Suprapubic skin (tissue), 4 donors: Measurements from ENCODE around the gene C3orf22. TPM values are rescaled to one million over a fixed set of nuclear protein-coding genes. Genes with fewer than 3 reads are reported as not detected.

Experiments
- DNase-seq, 2 donors: peaks; one replicate each; pipeline ENCODE4 v3.0.0-alpha.2; 2019; ENCODE audit warnings: low spot score in 2 of 2
- H3K27ac ChIP-seq: fragments of 200-600 bp; sonication (generic); one replicate; pipeline ENCODE4 v1.5.1; 2019
- H3K27me3 ChIP-seq: fragments of 200-600 bp; sonication (generic); one replicate; pipeline ENCODE4 v1.5.1; 2019
- H3K36me3 ChIP-seq: fragments of 200-600 bp; sonication (generic); one replicate; pipeline ENCODE4 v1.5.1; 2019
- H3K4me1 ChIP-seq: fragments of 200-600 bp; sonication (generic); one replicate; pipeline ENCODE4 v1.5.1; 2019
- H3K4me3 ChIP-seq: fragments of 200-600 bp; sonication (generic); one replicate; pipeline ENCODE4 v1.5.1; 2019; ENCODE audit warnings: mild to moderate bottlenecking
- H3K9me3 ChIP-seq: fragments of 200-600 bp; sonication (generic); one replicate; pipeline ENCODE4 v1.5.1; 2019
- EP300 ChIP-seq: sonication (generic); formaldehyde crosslinking; IDR thresholded peaks from one replicate; pipeline ENCODE4 v1.6.1; 2017; ENCODE audit warnings: antibody characterized with exemption
- POLR2A ChIP-seq, 2 donors: fragments of 450-650 bp; IDR thresholded peaks; one replicate each; pipeline ENCODE4 v1.6.1; 2017; ENCODE audit warnings: antibody characterized with exemption in 2 of 2, mild to moderate bottlenecking in 2 of 2, moderate library complexity in 2 of 2
- POLR2AphosphoS5 ChIP-seq, 3 donors: sonication (generic); formaldehyde crosslinking; IDR thresholded peaks; one replicate each; pipeline ENCODE4 v1.6.1; 2017; ENCODE audit warnings: antibody characterized with exemption in 3 of 3
- WGBS: methylation state at CpG from one replicate; pipeline ENCODE4 v1.1.5; 2018; 5-methylcytosine and 5-hydroxymethylcytosine counted together
- total RNA-seq, 4 donors: library from RNA; depleted of rRNA; stranded (reverse); fragments of >200 nt; gene quantifications; one replicate each; pipeline ENCODE4 v1.1.0, GENCODE V29; 2016
- TF ChIP-seq, protein P1 (sequence below), 2 donors: fragments of 200-600 bp in 1 of 2; fragments of 450-650 bp in 1 of 2; sonication (generic) in 1 of 2; IDR thresholded peaks; one replicate each; pipeline ENCODE4 v1.5.1; 2016 to 2019; ENCODE audit warnings: antibody characterized with exemption in 2 of 2, mild to moderate bottlenecking in 1 of 2, moderate library complexity in 1 of 2

The C3orf22 gene
- total RNA-seq, 4 donors from 2014 or later, result not detected

DNA sequence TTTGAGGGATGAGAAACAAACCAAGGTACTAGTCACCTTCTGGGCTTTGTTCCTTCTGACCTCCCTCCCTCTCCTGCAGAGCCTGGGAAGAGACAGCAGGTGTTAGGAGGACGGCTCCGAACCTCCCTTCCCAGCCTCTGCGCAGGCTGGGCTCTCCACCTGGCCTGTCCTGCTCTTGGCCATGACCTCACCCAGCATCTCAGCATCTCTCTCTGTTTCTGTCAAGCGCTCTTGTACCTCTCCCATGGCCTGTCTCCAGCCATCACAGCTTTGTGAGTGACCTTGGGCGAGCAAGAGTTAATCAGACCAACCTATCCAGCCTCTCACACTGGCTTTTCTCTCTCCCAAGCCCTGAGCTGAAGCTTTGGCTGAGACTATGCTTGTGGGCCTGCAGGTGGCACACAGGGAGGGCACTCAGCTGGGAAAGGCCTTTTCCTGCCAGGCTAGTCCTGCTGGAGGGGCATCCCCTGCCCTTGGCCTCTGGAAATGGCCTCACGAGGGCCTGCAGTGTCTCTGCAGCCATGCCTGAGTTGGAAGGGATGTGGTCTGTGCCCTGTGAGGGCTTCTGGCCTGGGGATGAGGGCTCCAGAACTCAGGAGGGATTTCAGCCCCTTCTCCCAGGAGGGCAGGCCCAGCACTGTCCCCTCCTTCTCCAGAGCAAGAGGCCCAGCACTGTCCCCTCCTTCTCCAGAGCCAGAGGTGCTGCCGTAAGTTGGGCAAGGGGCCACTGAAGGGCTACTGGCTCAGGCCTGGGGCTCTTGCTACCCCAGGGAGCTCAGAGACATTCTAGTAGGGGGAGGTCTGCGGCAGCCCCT is 32.7 kb downstream of the C3orf22 start:
- peaks cover 14% of the 10 kb centered on the region for H3K4me1 ChIP-seq
- H3K9me3 ChIP-seq, result no peaks in the 10 kb centered on the region
- no peak overlapping the region for H3K4me3 ChIP-seq
- no peak overlapping the region for H3K27ac ChIP-seq
- DNase-seq, result no peak
- TF ChIP-seq, protein P1, sequence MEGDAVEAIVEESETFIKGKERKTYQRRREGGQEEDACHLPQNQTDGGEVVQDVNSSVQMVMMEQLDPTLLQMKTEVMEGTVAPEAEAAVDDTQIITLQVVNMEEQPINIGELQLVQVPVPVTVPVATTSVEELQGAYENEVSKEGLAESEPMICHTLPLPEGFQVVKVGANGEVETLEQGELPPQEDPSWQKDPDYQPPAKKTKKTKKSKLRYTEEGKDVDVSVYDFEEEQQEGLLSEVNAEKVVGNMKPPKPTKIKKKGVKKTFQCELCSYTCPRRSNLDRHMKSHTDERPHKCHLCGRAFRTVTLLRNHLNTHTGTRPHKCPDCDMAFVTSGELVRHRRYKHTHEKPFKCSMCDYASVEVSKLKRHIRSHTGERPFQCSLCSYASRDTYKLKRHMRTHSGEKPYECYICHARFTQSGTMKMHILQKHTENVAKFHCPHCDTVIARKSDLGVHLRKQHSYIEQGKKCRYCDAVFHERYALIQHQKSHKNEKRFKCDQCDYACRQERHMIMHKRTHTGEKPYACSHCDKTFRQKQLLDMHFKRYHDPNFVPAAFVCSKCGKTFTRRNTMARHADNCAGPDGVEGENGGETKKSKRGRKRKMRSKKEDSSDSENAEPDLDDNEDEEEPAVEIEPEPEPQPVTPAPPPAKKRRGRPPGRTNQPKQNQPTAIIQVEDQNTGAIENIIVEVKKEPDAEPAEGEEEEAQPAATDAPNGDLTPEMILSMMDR (IDR thresholded peaks at IDR 0.05), result no peak
- TF ChIP-seq EP300 (no peak), POLR2A (IDR thresholded peaks at IDR 0.05) (no peak), POLR2AphosphoS5 (IDR thresholded peaks at IDR 0.05) (no peak)
- WGBS, result 96% methylated on average over 3 of the region's 8 CpGs
- no peaks in the 10 kb centered on the region for H3K36me3 ChIP-seq
- peaks cover 32% of the 10 kb centered on the region for H3K27me3 ChIP-seq

DNA sequence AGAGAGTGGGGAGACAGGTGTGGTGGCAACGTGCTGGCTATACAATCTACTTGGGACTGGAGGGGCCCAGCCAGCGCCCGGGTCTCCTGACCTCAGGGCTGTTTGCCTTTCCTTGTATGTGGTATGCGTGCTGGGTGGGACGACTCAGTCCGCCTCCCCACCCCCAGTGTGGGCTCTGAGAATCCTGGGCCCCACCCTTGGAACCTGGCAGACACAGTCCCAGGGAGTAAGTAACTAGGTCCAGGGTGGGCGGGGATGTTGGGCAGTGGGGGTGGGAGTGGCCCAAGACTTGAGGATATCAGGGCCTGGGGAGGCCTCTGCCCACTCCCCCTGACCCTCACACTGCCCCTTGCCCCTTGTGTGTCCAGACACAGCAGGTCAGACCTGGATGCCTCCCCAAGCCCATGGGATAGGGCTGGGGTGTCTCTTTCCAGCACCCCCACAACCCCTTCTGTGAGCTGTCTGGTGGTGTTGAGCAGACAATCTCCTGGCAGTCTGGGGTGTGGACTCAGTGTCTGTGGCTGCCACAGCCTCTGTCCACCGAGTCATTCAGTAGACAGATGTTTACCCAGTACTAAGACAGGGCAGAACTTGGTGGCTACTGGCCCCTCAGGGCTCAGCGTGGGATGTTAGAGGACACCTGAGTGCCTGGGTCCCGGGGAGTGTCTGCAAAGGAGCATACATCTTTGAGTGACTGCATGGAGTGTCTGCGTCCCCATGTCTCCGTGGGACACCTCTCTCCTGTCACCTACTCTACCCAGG is 33.5 kb downstream of the C3orf22 start:
- no peak for TF ChIP-seq POLR2AphosphoS5 (IDR thresholded peaks at IDR 0.05)
- TF ChIP-seq POLR2A (IDR thresholded peaks at IDR 0.05), result no peak
- TF ChIP-seq, protein P1 (IDR thresholded peaks at IDR 0.05), result no peak
- no peak for TF ChIP-seq EP300
- H3K4me1 ChIP-seq, result peaks cover 14% of the 10 kb centered on the region
- no peaks in the 10 kb centered on the region for H3K9me3 ChIP-seq
- peaks cover 33% of the 10 kb centered on the region for H3K27me3 ChIP-seq
- no peak for DNase-seq
- WGBS, result 78% methylated on average over 4 of the region's 12 CpGs
- H3K4me3 ChIP-seq, result no peak overlapping the region
- no peaks in the 10 kb centered on the region for H3K36me3 ChIP-seq
- no peak overlapping the region for H3K27ac ChIP-seq

DNA sequence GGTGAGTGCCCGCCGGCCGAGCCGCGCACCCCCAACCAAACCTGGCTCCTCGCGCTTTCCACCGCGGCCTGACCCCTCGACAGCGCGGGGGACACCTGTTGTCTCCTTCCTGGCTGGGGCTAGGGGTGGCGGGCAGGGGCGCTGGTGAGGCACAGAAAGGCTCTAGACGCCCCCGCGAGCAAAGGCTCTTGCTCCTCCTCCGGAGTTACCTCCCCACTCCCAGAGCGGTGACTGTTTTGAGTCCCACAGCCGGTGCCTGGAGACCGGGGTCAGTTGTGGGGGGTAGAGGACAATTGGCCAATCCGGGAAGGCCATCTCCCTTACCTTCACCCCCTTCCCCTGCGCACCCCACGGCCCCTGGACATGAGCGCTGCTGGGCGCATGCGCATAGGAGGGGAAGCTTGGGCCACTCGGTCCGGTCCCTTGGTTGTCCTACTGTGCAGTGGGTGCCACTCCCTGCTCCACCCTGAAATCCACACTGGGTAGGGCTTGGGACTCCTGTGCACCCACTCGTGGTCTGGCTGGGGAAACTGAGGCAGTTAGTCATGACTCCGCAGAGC is 34.2 kb downstream of the C3orf22 start:
- Histone ChIP-seq H3K4me3 (peak overlapping the region; percentile 50), H3K9me3 (no peaks in the 10 kb centered on the region), H3K36me3 (no peaks in the 10 kb centered on the region), H3K4me1 (peaks cover 14% of the 10 kb centered on the region), H3K27me3 (peaks cover 36% of the 10 kb centered on the region), H3K27ac (no peak overlapping the region)
- WGBS, result 13% methylated on average over 20 of the region's 31 CpGs
- DNase-seq, result no peak
- TF ChIP-seq POLR2AphosphoS5 (IDR thresholded peaks at IDR 0.05) (no peak), EP300 (no peak), POLR2A (IDR thresholded peaks at IDR 0.05) (no peak)
- TF ChIP-seq, protein P1 (IDR thresholded peaks at IDR 0.05), result no peak

DNA sequence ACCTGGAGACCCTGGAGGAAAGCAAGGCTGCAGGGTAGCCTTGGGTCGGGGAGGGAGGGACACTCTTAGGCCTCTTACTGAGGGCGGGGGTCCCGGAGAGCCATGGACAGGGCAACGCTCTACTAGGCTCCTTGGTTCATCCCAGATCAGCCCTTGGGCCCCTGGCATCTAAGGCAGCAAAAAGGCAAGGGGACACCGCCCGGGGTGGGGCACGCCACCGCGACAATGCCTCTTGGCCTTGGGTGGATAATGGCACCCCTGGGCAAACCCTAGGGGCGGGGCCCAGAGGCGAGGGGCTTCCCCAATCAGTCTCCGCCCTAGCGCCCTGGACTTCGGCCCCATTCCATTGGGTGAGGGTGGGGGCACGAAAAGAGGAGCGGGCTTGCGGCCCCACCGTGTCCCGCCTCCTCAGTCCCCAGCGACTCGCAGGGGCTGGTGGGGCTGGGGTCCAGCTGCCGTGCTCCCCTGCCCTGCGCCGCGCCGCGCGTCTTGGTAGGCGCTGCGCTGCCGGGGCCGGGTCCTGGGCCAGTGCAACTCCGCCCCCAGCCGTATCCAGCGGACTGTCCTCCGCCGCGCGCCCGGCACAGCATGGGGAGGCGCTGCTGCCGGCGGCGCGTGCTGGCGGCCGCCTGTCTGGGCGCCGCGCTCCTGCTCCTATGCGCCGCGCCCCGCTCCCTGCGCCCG is 34.8 kb downstream of the C3orf22 start, which contains the start of gene CHST13:
Gene CHST13, plus strand, starts transcription at position 411 of the 684 bp plus-strand sequence. Its CDS starts 178 bp downstream, at position 589.
- TF ChIP-seq POLR2AphosphoS5 (IDR thresholded peaks at IDR 0.05), result no peak
- TF ChIP-seq POLR2A (IDR thresholded peaks at IDR 0.05), result no peak
- TF ChIP-seq, protein P1 (IDR thresholded peaks at IDR 0.05), result no peak
- TF ChIP-seq EP300, result no peak
- H3K36me3 ChIP-seq, result no peaks in the 10 kb centered on the region
- H3K4me3 ChIP-seq, result peak within 1 kb of the TSS; percentile 50
- WGBS, result 0% methylated on average over 14 of the region's 56 CpGs
- H3K27me3 ChIP-seq, result peaks cover 36% of the 10 kb centered on the region
- no peak within 1 kb of the TSS for H3K27ac ChIP-seq
- H3K4me1 ChIP-seq, result peaks cover 14% of the 10 kb centered on the region
- DNase-seq, result no peak
- no peaks in the 10 kb centered on the region for H3K9me3 ChIP-seq
